HuH-7 (cell line): Measurements from ENCODE around the gene PRLHR.

Experiments used
- DNase-seq: peaks from one replicate; pipeline ENCODE4 v3.0.0; 2011; ENCODE audit warnings: low spot score

PRLHR gene

GRCh38 chr10:118563373-118563890, 32.0 kb downstream of the PRLHR start:
- no peak for DNase-seq

- no peak for DNase-seq
Observed at GRCh38 chr10:118562851-118563250, 32.6 kb downstream of the PRLHR start.

GRCh38 chr10:118557946-118558345, 37.5 kb downstream of the PRLHR start:
- no peak for DNase-seq

- no peak for DNase-seq
Observed at GRCh38 chr10:118551535-118552100, 43.8 kb downstream of the PRLHR start.

GRCh38 chr10:118547282-118547681, 48.2 kb downstream of the PRLHR start:
- no peak for DNase-seq

- no peak for DNase-seq
Observed at GRCh38 chr10:118546479-118546878, 49.0 kb downstream of the PRLHR start.

- DNase-seq = no peak
Observed at GRCh38 chr10:118545381-118545780, 50.1 kb downstream of the PRLHR start.

- DNase-seq = no peak
Observed at GRCh38 chr10:118544401-118544948, 51.0 kb downstream of the PRLHR start.

GRCh38 chr10:118543714-118544400, 51.6 kb downstream of the PRLHR start:
- peak; percentile 48 for DNase-seq

- no peak for DNase-seq
Observed at GRCh38 chr10:118542745-118543144, 52.7 kb downstream of the PRLHR start.

GRCh38 chr10:118542205-118542604, 53.2 kb downstream of the PRLHR start:
- DNase-seq = no peak

GRCh38 chr10:118541718-118542117, 53.7 kb downstream of the PRLHR start:
- no peak for DNase-seq
